Measurements from ENCODE around the gene ANKMY1. TPM values are rescaled to one million over a fixed set of nuclear protein-coding genes. Genes with fewer than 3 reads are reported as not detected.

The ANKMY1 gene
- total and polyA plus RNA-seq, 2 experiments from 2014 or later, result 2.3 to 8.9 TPM

GRCh38 chr2:240566203-240567136 lies 8.7 kb upstream of the ANKMY1 start:
- H3K4me1 Mint-ChIP-seq, result peaks cover 29% of the 10 kb centered on the region
- H3K79me2 ChIP-seq (replicated peaks; ENCODE audit: insufficient read depth), result no peaks in the 10 kb centered on the region
- ATAC-seq, result peak; percentile 73
- peak overlapping the region; percentile 46; the same call in 1 of the 2 replicates for H3K4me3 ChIP-seq
- H3K27ac Mint-ChIP-seq, result no peak overlapping the region
- H3K9me2 ChIP-seq (ENCODE audit: insufficient read depth), result peaks cover 6% of the 10 kb centered on the region; the same call in 1 of the 2 replicates
- peak; percentile 60 to 73 for TF ChIP-seq CTCF (conservative IDR thresholded peaks at IDR 0.05; ENCODE audit: low read depth in 2 of 2)
- TF ChIP-seq JUNB (IDR thresholded peaks at IDR 0.05; ENCODE audit: unreplicated experiment), result no peak
- peaks cover 32% of the 10 kb centered on the region for H3K27me3 ChIP-seq (ENCODE audit: insufficient read depth)
- peak overlapping the region; percentile 70; the same call in 2 of the 3 replicates for H3K4me3 Mint-ChIP-seq
- H3K4me1 ChIP-seq (ENCODE audit: insufficient read depth), result peaks cover 11% of the 10 kb centered on the region
- no peaks in the 10 kb centered on the region for H4K20me1 ChIP-seq (replicated peaks; ENCODE audit: insufficient read depth)
- H3K36me3 Mint-ChIP-seq (ENCODE audit: low read depth), result peaks cover 3% of the 10 kb centered on the region; the same call in 1 of the 3 replicates
- DNase-seq (ENCODE audit: low spot score), result peak; percentile 84
- peak overlapping the region; percentile 85; the same call in 1 of the 2 replicates for H2AFZ ChIP-seq
- H3K27ac ChIP-seq (ENCODE audit: low read depth), result no peak overlapping the region
- H3K9me3 Mint-ChIP-seq, result no peaks in the 10 kb centered on the region
- H3K4me2 ChIP-seq, result peak overlapping the region; percentile 86
- H3K27me3 Mint-ChIP-seq (ENCODE audit: insufficient read depth, low read depth, poor library complexity), result peaks cover 36% of the 10 kb centered on the region
- no peaks in the 10 kb centered on the region for H3K36me3 ChIP-seq (ENCODE audit: insufficient read depth)
- H3F3A ChIP-seq (replicated peaks; ENCODE audit: low read depth), result peaks cover 7% of the 10 kb centered on the region; the same call in 1 of the 2 replicates

- Mint-ChIP-seq H3K4me1 (peaks cover 31% of the 10 kb centered on the region), H3K27me3 (ENCODE audit: insufficient read depth, low read depth, poor library complexity) (peaks cover 31% of the 10 kb centered on the region), H3K27ac (no peak overlapping the region), H3K4me3 (no peak overlapping the region), H3K9me3 (no peaks in the 10 kb centered on the region), H3K36me3 (ENCODE audit: low read depth) (peaks cover 3% of the 10 kb centered on the region; the same call in 1 of the 3 replicates)
- TF ChIP-seq ETS1 (IDR thresholded peaks at IDR 0.05) (no peak), STAT1 (IDR thresholded peaks at IDR 0.05; ENCODE audit: unreplicated experiment) (no peak), ZNF331 (CRISPR knock-in tag; IDR thresholded peaks at IDR 0.05; ENCODE audit: low read depth) (no peak), JUNB (IDR thresholded peaks at IDR 0.05; ENCODE audit: unreplicated experiment) (no peak)
- Histone ChIP-seq H4K20me1 (replicated peaks; ENCODE audit: insufficient read depth) (no peaks in the 10 kb centered on the region), H3K79me2 (replicated peaks; ENCODE audit: insufficient read depth) (no peaks in the 10 kb centered on the region), H3K4me2 (peak overlapping the region; percentile 76), H3K36me3 (ENCODE audit: insufficient read depth) (no peaks in the 10 kb centered on the region), H3K27ac (ENCODE audit: low read depth) (no peak overlapping the region), H3K27me3 (ENCODE audit: insufficient read depth) (peaks cover 32% of the 10 kb centered on the region), H3F3A (replicated peaks; ENCODE audit: low read depth) (peaks cover 7% of the 10 kb centered on the region; the same call in 1 of the 2 replicates), H3K9me2 (ENCODE audit: insufficient read depth) (peaks cover 6% of the 10 kb centered on the region; the same call in 1 of the 2 replicates), H3K4me3 (peak overlapping the region; percentile 46; the same call in 1 of the 2 replicates), H2AFZ (peak overlapping the region; percentile 85; the same call in 1 of the 2 replicates), H3K4me1 (ENCODE audit: insufficient read depth) (peaks cover 12% of the 10 kb centered on the region)
- no peak for ATAC-seq
- no peak for DNase-seq (ENCODE audit: low spot score)
Observed at GRCh38 chr2:240565333-240566202, 7.8 kb upstream of the ANKMY1 start.
